Right atrium auricular region (tissue), 2 donors: Measurements from ENCODE around the gene MED13. TPM values are rescaled to one million over a fixed set of nuclear protein-coding genes. Genes with fewer than 3 reads are reported as not detected.

Source experiments
- DNase-seq: peaks from one replicate; pipeline ENCODE4 v3.0.0-alpha.2; 2019; ENCODE audit warnings: low spot score
- H3K27ac ChIP-seq, 2 donors: fragments of 200-600 bp; sonication (generic); 1 replicate in 1 of 2; 2 replicates in 1 of 2; pipeline ENCODE4 v1.5.1; 2016 to 2019
- H3K27me3 ChIP-seq, 2 donors: fragments of 200-600 bp; sonication (generic); one replicate each; pipeline versions ENCODE4 v1.5.1 to v1.6.0; 2017 to 2019
- H3K36me3 ChIP-seq: fragments of 200-600 bp; sonication (generic); one replicate; pipeline ENCODE4 v1.5.1; 2016
- H3K4me1 ChIP-seq, 2 donors: fragments of 200-600 bp; sonication (generic); one replicate each; pipeline versions ENCODE4 v1.5.1 to v1.6.0; 2017 to 2019
- H3K4me3 ChIP-seq, 2 donors: fragments of 200-600 bp; sonication (generic); 1 replicate in 1 of 2; 2 replicates in 1 of 2; pipeline ENCODE4 v1.5.1; 2017 to 2019; ENCODE audit warnings: mild to moderate bottlenecking in 1 of 2, moderate library complexity in 1 of 2
- H3K9me3 ChIP-seq, 2 donors: fragments of 200-600 bp; sonication (generic); one replicate each; pipeline ENCODE4 v1.5.1; 2019
- CTCF ChIP-seq, 2 donors: fragments of 200-600 bp; sonication (generic); IDR thresholded peaks; one replicate each; pipeline ENCODE4 v1.5.1; 2019; ENCODE audit warnings: antibody characterized with exemption in 2 of 2
- total RNA-seq, 2 donors: library from RNA; depleted of rRNA; stranded (reverse); fragments of >200 nt; gene quantifications; one replicate each; pipeline ENCODE4 v1.1.0, GENCODE V29; 2016

MED13 gene
- total RNA-seq, 2 donors from 2014 or later = 33.2 to 42.4 TPM

- Histone ChIP-seq H3K27me3 (no peaks in the 10 kb centered on the region), H3K4me1 (no peaks in the 10 kb centered on the region), H3K36me3 (peaks cover 72% of the 10 kb centered on the region), H3K9me3 (no peaks in the 10 kb centered on the region), H3K27ac (no peak overlapping the region), H3K4me3 (no peak overlapping the region)
- DNase-seq = no peak
- TF ChIP-seq CTCF (IDR thresholded peaks at IDR 0.05) = no peak
These were observed 96.3 kb downstream of the MED13 start for GRCh38 chr17:61968757-61969156.

- peaks cover 75% of the 10 kb centered on the region for H3K36me3 ChIP-seq
- no peak for TF ChIP-seq CTCF (IDR thresholded peaks at IDR 0.05)
- no peak for DNase-seq
- H3K4me1 ChIP-seq = no peaks in the 10 kb centered on the region
- H3K27me3 ChIP-seq = no peaks in the 10 kb centered on the region
- H3K4me3 ChIP-seq = no peak overlapping the region
- H3K27ac ChIP-seq = no peak overlapping the region
- H3K9me3 ChIP-seq = no peaks in the 10 kb centered on the region
These were observed 97.3 kb downstream of the MED13 start for GRCh38 chr17:61967729-61968128.

GRCh38 chr17:61966191-61966590 lies 98.9 kb downstream of the MED13 start:
- peaks cover 75% of the 10 kb centered on the region for H3K36me3 ChIP-seq
- H3K9me3 ChIP-seq = no peaks in the 10 kb centered on the region
- DNase-seq = no peak
- no peak overlapping the region for H3K27ac ChIP-seq
- no peak overlapping the region for H3K4me3 ChIP-seq
- no peak for TF ChIP-seq CTCF (IDR thresholded peaks at IDR 0.05)
- H3K27me3 ChIP-seq = no peaks in the 10 kb centered on the region
- no peaks in the 10 kb centered on the region for H3K4me1 ChIP-seq

GRCh38 chr17:61955619-61956018 lies 109.5 kb downstream of the MED13 start:
- Histone ChIP-seq H3K36me3 (peaks cover 86% of the 10 kb centered on the region), H3K9me3 (no peaks in the 10 kb centered on the region), H3K27ac (no peak overlapping the region), H3K4me3 (no peak overlapping the region), H3K4me1 (no peaks in the 10 kb centered on the region), H3K27me3 (no peaks in the 10 kb centered on the region)
- TF ChIP-seq CTCF (IDR thresholded peaks at IDR 0.05) = no peak
- no peak for DNase-seq

- no peak overlapping the region for H3K4me3 ChIP-seq
- no peaks in the 10 kb centered on the region for H3K9me3 ChIP-seq
- TF ChIP-seq CTCF (IDR thresholded peaks at IDR 0.05) = no peak
- H3K27ac ChIP-seq = no peak overlapping the region
- no peaks in the 10 kb centered on the region for H3K4me1 ChIP-seq
- DNase-seq = no peak
- no peaks in the 10 kb centered on the region for H3K27me3 ChIP-seq
- peaks cover 65% of the 10 kb centered on the region for H3K36me3 ChIP-seq
These were observed 117.6 kb downstream of the MED13 start for GRCh38 chr17:61947367-61948078.

GRCh38 chr17:61946359-61946758 lies 118.7 kb downstream of the MED13 start:
- Histone ChIP-seq H3K4me1 (no peaks in the 10 kb centered on the region), H3K27me3 (no peaks in the 10 kb centered on the region), H3K27ac (no peak overlapping the region), H3K9me3 (no peaks in the 10 kb centered on the region), H3K36me3 (peaks cover 53% of the 10 kb centered on the region), H3K4me3 (no peak overlapping the region)
- no peak for DNase-seq
- TF ChIP-seq CTCF (IDR thresholded peaks at IDR 0.05) = no peak
